Hippocampal formation (tissue), 2 donors: Measurements from ENCODE around the gene NXN.
"Not testable (repeated sequence)": the region's sequence is repeated elsewhere in the genome, so short reads cannot be mapped to it uniquely, and the experiment has no call there.

Experiments
- DNase-seq, 2 donors: peaks; one replicate each; lab custom pipeline; 2025; lab: John Stamatoyannopoulos, UW

The NXN gene

DNA sequence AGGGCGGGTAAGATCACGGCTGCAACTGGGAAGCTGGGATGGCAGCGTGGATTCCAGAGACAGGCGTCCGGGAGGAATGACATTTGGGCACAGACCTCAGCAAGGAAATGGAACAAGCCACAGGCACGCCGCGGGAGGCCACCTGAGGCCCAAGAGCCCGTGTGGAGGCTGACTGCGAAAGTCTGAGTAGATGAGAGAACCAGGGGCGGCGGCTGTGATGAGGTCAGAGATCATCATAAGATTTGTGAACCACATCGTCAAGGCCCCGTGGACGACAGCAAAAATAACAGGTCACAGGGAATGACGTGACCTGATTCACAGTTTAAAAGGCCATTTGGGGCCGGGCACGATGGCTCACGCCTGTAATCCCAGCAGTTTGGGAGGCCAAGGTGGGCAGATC, 149.2 kb downstream of the NXN start:
- DNase-seq, result no peak

DNA sequence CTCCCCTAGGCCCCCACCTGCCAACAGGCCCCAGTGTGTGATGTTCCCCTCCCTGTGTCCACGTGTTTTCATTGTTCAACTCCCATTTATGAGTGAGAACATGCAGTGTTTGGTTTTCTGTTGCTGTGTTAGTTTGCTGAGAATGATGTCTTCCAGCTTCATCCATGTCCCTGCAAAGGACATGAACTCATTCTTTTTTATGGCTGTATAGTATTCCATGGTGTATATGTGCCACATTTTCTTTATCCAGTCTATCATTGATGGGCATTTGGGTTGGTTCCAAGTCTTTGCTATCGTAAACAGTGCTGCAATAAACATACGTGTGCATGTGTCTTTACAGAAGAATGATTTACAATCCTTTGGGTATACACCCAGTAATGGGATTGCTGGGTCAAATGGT, 150.0 kb downstream of the NXN start:
- not testable (repeated sequence) for DNase-seq

DNA sequence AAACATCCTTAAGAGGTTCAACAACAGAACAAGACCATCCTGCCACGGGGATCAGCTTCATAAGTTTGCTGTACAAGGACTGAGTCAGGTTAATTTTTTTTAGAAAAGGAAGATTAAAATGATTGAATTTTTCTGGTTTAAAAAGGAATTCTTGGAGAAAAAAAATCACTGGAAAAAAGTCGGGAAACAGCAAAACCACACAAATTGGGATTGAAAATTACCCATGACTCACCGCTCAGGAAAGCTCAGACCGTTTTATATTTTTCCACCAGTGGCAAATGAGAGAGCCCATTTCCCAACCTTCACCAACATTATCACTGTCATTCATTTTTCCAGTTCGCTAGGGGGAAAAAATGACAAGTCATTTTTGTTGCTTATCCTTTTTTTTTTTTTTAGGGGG, 150.8 kb downstream of the NXN start:
- no peak for DNase-seq

DNA sequence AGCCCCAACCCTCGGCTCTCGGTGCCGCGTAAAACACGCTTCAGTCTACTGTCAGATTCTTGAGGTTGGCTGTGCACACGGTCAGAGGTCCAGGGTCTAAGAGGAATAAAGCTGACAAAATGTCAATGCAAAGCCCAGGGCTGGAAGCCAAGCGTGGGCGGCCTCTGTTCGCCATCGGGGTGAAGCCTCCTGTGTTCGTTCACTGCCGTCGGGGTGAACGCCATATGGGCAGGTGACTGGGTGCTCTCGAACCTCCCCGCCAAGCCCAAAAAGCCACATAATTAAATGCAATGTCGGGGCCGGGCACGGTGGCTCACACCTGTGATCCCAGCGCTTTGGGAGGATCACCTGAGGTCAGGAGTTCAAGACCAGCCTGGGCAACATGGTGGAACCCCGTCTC, 152.8 kb downstream of the NXN start:
- DNase-seq, result no peak

DNA sequence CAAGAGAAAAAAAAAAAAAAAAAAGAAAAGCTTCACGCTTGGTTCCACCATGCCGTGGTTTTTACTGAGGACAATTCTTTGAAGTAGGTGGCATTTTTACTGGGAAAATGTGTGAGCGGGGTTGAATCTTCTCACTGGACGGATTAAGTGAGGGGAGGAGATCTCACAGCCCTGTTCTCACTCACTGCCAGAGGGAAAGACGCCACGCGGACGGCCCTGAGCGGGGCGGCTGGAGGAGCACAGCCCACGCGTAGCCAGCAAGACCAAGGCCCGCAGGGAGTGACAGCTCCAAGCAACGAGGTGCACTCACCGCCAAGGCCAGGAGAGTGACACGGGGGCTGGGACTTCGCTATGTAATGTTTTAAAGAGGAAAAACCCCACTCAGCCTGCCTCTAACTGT, 154.4 kb downstream of the NXN start:
- DNase-seq, result no peak

DNA sequence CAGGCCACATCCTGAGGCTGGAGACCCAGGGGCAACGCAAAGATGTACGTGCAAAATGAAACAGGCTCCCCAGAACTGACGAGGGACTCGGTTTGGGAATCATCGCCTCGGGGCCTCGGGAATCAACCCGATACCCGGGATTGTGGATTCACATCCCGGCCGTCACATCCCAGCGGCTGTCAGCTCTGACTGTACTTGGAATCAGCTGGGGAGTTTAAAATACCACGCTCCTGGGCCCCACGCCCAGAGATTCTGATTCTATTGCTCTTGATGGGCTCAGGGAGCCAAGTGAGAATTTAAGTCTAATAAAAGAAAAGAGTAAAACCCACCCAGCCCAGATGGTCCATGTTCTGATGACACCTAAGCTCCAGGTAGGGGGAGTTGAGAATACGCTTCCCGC, 155.2 kb downstream of the NXN start:
- no peak for DNase-seq

DNA sequence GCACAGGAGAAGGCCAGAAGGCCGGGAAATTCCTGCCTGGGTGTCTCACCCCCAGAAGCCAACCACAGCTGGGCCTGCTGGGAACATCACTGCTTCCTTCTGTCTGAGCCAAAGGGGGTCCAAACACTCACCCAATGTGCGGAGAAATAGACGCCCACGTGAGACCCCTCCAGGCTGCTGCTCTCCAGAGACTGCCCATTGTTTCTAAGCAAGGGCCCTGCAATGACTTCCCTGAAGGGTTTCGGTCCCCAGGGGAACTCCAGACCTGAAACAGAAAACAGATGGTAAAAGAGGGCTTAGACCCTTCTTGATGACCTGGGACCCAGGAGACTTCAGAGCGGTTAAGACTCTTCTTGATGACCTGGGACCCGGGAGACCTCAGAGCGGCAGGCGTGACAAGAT, 156.1 kb downstream of the NXN start:
- DNase-seq, result no peak

DNA sequence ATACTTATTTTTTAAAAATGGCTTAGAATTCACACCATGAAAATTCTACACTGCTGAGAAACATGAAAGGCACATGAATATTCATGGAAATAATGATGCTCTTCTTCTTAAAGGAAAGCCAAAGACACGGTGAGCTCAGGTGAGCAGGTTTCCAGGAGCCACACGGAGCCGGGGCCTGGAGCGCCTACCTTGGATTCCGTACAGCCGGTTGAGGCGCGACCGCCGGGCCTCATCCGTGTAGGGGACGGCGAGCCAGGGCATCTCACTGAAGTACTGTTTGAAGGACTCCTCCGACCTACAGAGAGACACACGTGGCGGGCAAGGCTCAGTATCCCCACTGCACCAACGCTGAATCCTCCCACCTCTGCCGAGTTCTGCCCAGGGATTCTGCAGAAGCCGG, 160.3 kb downstream of the NXN start:
- DNase-seq, result no peak

DNA sequence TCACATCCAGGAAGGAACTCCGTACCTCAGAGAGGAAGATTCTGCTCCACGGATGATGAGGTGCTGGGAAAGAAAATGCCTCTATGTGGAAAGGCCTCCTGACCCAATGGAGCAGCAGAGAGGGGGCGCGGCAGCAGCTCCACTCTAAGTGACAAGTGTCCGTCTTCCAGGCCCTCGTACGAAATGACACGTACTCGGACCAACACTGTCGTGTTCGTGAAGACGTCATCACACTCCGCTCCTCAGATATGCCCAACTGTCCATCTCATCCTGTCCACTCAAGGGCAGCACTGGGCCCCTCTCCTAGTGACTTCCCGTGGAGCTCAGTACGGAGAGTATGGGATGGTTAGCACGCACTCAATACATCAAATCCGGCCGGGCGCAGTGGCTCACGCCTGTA, 165.2 kb downstream of the NXN start:
- DNase-seq, result no peak

DNA sequence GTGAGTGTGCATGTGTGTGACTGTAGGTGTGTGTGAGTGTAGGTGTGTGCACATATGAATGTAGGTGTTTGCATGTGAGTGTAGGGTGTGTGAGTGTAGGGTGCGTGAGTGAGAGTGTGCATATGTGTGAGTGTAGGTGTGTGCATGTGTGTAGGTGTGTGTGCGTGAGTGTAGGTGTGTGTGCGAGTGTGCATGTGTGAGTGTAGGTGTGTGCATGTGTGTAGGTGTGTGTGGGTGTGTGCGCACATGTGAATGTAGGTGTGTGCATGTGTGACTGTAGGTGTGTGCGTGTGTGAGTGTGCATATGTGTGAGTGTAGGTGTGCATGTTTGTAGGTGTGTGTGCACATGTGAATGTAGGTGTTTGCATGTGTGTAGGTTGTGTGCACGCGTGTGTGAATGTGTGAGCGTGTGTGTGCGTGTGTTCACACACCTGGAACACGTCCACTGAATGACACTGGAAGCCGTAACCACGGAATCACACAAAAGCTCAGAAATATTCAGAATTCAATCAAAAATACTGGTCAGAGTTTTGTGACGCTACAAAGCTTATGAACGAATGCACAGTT, 166.9 kb downstream of the NXN start:
- no peak for DNase-seq

DNA sequence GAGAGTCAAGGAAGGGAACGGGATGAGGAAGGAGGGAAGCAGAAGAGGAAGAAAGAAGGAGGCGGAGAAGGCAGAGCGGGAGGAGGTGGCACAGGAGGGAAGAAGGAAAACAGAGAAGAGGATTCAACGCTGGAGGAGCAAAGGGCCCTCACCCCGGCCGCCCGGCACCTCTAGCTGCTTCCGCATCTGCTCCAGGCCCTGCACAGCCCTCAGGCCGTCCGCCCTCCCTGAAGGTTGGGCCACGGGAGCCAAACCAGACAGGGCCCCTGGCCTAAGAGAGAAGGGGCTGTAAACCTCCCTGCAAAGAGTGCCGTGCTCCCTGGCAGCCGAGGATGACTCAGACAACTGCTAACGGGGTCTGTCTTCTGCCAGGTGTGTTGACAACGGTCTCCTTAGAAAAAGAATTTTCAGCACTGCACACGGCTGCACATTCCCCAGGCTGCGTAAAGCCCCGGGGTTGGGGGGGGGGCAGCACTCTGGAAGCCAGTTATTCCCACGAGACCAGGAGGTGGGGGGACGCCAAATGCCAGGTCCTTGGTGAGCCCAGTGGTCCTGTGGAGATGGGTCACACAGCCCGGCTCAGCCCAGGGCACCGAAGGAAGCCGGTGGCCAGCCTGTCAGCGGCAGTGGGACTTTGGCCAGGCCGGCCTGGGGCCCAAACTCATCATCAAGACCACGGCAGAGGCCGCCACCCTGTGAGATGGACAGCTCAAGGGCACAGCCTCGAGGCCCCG, 168.4 kb downstream of the NXN start:
- no peak for DNase-seq

DNA sequence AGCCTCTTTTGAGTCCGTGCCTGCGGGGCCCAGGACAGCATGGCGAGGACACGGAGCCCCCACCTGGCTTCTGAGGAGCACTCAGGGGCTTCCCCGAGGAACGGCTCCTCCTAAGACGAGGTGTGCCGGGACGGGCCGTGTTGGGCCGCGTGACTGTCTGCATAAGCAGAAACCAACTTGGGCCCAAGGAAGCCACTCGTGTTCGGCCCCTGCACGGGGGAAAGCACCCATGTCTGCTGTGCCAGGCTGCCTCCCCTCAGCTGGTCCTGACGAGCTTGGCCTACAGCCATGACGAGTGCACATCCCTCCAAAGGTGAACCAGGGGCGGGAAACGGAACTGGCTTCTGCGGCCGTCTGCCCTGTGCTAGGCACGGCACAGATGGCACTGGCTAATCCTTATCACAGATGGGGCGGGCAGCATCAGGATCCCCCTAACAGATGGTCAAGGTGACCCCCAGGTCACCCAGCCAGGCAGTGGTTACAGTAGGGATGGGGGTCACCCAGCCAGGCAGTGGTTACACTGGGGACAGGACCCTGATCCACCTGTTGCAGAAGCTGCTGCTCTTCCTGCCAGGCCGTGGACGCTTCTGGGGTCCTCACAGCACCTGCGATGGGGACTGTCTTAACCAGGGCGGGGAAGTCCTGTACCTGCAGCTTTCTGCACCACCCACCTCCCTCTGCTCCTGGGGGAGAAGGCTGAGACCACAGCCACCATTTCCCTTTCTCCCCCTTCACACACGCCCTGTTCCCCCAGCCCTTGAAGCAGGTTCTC, 171.9 kb downstream of the NXN start:
- no peak for DNase-seq

DNA sequence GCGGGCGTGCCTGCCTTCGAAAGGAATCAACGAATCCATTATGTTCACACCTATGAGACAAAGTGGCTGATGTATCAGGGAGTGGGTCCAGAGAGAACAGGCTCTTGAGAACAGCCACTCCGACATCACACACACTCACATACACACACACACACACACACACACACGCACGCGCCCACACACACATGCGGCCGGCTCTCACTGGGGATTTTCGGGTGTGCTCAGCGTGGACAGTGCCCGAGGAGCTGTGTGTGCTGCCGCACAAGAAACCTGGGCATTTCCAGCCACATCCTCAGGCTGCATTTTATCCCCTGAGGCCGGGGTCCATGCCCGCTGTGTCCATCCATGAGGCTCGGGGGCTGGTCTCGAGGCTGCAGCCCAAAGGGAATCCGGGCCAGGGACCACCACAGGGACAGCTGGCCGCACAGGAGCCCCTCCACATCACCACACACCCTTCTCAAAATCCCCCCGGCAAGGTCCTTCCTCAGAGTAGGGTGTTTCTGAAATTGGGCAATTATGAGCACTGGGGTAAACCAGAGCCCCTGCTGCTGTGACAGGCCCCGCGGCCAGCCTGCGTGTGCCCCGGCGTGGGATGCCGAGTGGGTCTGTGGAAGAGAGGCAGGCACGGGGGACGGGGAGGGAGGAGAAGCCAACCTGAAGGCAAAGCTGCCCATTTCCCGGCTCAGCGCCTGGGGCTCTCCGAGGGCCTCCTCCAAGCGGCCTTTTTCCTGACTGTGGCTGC, 172.6 kb downstream of the NXN start:
- DNase-seq, result no peak

DNA sequence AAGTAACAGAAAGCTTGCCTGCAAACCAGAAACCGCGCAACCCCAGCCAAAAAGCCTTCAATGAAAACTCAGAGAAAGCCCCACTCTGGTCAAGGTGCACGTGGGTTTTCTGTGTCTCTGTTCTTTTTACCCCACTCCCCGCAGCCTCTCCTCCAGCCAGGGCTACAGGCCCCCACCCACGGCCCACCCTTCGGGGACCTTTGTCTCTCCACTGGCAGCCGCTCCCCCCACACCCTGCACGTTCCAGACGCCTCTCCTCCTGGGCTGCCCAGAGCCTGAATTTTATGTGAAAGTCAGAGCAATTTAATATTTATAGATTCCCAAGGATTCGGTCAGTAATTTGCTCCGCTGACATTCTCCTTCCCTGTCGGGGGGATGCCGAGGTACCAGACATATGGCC, 173.2 kb downstream of the NXN start:
- no peak for DNase-seq

DNA sequence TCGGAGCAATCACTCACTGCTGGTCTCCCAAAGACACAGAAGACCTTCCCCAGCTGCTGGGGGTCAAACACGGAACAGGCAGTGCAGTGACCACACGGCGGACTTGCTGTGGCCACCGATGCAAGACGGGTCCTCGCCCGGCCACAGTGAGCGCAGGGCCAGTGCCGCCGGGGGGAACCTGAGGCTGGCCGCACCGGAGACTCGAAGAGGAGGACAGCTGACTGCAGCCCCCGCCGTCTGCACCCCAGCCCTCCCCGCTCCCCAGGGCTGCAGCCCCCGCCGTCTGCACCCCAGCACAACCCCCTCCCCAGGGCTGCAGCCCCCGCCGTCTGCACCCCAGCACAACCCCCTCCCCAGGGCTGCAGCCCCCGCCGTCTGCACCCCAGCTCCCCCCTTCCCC, 173.7 kb downstream of the NXN start:
- not testable (repeated sequence) for DNase-seq

DNA sequence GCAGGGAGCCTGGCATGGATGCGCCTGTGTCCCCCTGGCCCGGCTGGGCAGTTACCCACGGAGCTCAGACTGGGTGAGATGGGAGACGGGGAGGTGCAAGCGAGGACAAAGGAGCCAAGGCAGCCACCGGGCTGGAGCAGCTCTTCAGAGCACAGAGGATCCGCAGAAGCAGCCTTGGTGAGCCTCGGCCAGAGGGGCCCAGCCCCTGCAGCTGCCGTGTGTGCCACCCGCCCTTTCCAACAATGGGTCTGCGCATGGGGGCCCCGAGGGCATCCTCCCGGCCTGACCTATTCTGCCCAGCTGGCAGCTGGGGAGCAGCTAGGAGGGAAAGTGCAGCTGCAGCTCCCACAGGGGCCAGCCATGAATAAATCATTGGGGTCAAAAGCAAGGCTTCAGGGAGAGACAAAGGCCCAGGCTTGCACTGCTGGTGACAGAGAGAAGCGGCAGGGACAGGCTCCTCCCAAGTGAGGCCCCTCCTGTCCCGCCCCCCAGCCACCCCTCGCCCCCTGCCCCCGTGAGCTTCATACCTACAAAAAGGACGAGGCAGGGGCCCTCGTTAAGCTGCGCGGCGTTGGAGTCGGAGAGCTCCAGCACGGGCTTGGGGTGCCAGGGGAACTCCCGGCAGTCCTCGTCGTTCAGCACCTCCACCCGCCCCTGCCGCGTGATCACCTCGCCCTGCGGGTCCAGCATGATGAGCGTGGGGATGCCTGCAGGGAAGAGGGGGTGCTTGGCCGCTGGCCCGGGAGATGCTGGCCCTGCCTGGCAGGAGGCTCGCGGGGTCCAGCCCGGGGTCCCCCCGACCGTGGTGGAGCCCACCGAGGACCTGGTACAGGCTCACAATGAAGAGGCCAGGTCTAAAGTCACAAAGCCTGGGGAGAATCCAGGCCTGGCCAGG, 174.8 kb downstream of the NXN start:
- no peak for DNase-seq

DNA sequence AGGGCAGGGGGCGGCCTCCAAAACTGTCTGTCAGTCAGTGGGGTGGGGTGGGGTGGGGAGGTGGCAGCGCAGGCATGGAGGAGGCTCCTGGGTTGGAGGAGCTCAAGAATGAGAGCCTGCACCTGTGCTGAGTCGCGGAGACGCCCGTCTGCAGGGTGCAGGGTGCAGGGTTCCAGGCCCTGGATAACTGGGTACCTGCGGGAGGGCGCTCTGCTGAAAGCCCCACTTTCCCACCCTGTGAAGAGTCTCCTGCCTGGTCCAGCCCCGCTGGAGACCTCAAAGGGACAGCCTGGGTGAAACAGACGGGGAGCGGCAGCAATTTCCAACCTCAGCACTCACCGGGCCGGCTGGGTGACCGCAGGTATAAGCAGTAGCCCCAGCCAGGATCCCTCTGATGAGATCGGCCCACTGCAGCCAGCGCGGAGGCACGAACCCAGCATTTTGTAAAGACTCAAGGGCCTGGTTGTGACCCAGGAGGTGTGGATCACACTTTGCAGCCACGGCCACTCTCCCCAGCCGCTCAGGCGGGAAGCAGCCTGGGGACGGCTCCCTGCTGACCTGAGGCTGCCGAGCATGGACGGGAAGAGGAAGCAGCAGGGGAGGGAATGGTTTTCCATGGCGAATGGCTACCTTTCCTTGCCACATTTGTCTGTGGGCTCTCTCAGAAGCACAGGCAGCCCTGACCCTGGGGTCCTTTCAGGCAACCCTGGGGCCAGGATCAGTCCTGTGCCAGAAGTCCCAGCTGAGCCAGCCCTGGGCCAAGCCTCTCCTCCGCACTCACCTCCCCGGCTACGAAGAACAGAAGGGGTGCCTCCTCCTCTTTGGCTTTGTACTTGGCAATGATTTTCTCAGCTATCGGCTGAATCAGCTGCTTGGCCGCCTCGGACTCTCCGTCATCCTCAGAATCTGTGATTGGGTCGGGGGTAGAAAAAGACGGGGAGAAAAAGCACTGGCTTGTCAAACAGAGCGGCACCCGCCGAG, 176.4 kb downstream of the NXN start:
- no peak for DNase-seq

DNA sequence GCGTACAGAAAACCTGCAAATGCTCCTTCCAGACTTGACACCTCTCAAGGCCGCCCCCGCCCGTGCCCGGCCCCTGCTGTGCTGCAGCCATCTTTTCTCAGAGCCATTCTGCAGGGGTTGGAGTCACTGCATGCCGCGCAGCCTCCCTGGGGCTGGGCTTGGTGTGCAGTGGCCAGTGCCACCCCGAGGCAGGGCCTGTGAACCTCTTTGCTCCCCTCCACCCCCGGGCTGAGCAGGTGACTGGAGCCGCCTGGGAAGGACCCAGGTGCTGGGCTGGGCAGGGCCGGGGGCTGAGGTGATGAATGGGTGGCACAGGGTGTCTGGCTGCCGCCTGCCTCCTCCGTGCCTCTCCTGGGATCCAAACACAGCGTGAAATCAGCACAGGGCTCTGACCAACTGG, 177.1 kb downstream of the NXN start:
- DNase-seq, result no peak

DNA sequence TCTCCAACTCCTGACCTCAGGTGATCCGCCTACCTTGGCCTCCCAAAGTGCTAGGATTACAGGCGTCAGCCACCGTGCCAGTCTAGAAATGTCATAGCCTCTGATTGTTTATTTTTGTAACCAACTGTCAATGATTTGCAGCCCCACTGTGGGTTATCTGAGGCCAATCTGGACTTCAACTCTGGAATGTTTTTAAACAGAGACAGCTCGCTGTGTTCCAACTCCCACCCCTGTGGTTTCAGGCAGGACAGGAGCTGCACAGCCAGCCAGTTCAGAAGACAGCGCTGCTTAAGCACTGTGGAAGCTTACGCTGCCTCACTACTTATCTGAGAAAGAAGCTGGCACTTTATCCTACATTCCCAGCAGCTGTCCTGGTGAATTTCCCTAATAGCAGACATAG, 177.9 kb downstream of the NXN start:
- DNase-seq, result no peak
